LoVo (cell line): ENCODE data around the gene ADAMTS4.
"Not testable (repeated sequence)": the region's sequence is repeated elsewhere in the genome, so short reads cannot be mapped to it uniquely, and the experiment has no call there.

Experiments used
- DNase-seq: peaks from one replicate; pipeline ENCODE4 v3.0.0-alpha.2; 2016; ENCODE audit warnings: low spot score

The ADAMTS4 gene

GRCh38 chr1:161198897-161199431, at the start of gene ADAMTS4:
ADAMTS4 (minus strand) TSS chr1:161199054; CDS start chr1:161198627, 427 bp downstream.
- no peak for DNase-seq

GRCh38 chr1:161244888-161245287, 46.0 kb upstream of the ADAMTS4 start:
- DNase-seq: no peak

- DNase-seq: no peak
Measured at GRCh38 chr1:161242313-161242712, 43.5 kb upstream of the ADAMTS4 start.

GRCh38 chr1:161241682-161242081, 42.8 kb upstream of the ADAMTS4 start:
- DNase-seq: no peak

- no peak for DNase-seq
Measured at GRCh38 chr1:161238039-161238473, 39.2 kb upstream of the ADAMTS4 start, which contains the start of gene NR1I3. NR1I3 (minus strand) TSS chr1:161238203; CDS start chr1:161236565, 1,638 bp downstream.

- no peak for DNase-seq
Measured at GRCh38 chr1:161235957-161236775, 37.3 kb upstream of the ADAMTS4 start.

- DNase-seq: no peak
Measured at GRCh38 chr1:161233102-161233501, 34.2 kb upstream of the ADAMTS4 start.

GRCh38 chr1:161230762-161231161, 31.9 kb upstream of the ADAMTS4 start:
- no peak for DNase-seq

GRCh38 chr1:161229896-161230295, 31.0 kb upstream of the ADAMTS4 start:
- no peak for DNase-seq

GRCh38 chr1:161228032-161228431, 29.2 kb upstream of the ADAMTS4 start:
- no peak for DNase-seq

GRCh38 chr1:161227196-161227871, 28.5 kb upstream of the ADAMTS4 start:
- peak; percentile 74 for DNase-seq

GRCh38 chr1:161226759-161227158, 27.9 kb upstream of the ADAMTS4 start:
- DNase-seq: no peak

- DNase-seq: no peak
Measured at GRCh38 chr1:161226320-161226711, 27.5 kb upstream of the ADAMTS4 start.

- peak; percentile 95 for DNase-seq
Measured at GRCh38 chr1:161225534-161226319, 26.9 kb upstream of the ADAMTS4 start, which contains the start of gene TOMM40L. TOMM40L (plus strand) TSS chr1:161226060; CDS start chr1:161226490, 430 bp downstream.

GRCh38 chr1:161225178-161225533, 26.3 kb upstream of the ADAMTS4 start:
- DNase-seq: no peak

GRCh38 chr1:161224695-161225087, 25.8 kb upstream of the ADAMTS4 start:
- not testable (repeated sequence) for DNase-seq

- no peak for DNase-seq
Measured at GRCh38 chr1:161223805-161224694, 25.2 kb upstream of the ADAMTS4 start.

GRCh38 chr1:161222175-161223019, 23.5 kb upstream of the ADAMTS4 start:
- no peak for DNase-seq

GRCh38 chr1:161220002-161220401, 21.1 kb upstream of the ADAMTS4 start:
- DNase-seq: no peak
